GM12878 (cell line): ENCODE measurements around the gene PRX. TPM values are rescaled to one million over a fixed set of nuclear protein-coding genes. Genes with fewer than 3 reads are reported as not detected.

Experiments
- BCLAF1 ChIP-seq: fragments of 450-650 bp; IDR thresholded peaks from 2 replicates; pipeline ENCODE4 v1.6.1; 2017; ENCODE audit warnings: antibody characterized with exemption, mild to moderate bottlenecking, moderate library complexity
- CREB1 ChIP-seq: IDR thresholded peaks from 2 replicates; pipeline ENCODE4 v1.6.1; 2012; ENCODE audit warnings: low read depth, mild to moderate bottlenecking, inconsistent platforms
- CUX1 ChIP-seq: IDR thresholded peaks from 2 replicates; pipeline ENCODE4 v1.6.1; 2012; ENCODE audit warnings: improper control_type of control experiment, low read depth, low read length; ENCODE audit not compliant: insufficient replicate concordance
- KDM1A ChIP-seq: fragments of 200-600 bp; sonication (generic); IDR thresholded peaks from 2 replicates; pipeline ENCODE4 v1.6.1; 2016; ENCODE audit warnings: borderline replicate concordance
- NKRF ChIP-seq: fragments of 450-650 bp; conservative IDR thresholded peaks from 2 replicates; pipeline ENCODE4 v1.6.1; 2017; ENCODE audit warnings: mild to moderate bottlenecking, moderate library complexity
- PAX8 ChIP-seq: fragments of 450-650 bp; IDR thresholded peaks from 2 replicates; pipeline ENCODE4 v1.6.1; 2017; ENCODE audit warnings: mild to moderate bottlenecking, moderate library complexity
- PBX3 ChIP-seq: IDR thresholded peaks from 2 replicates; pipeline ENCODE4 v1.6.1; 2011; ENCODE audit warnings: mild to moderate bottlenecking, low read depth, low read length, moderate library complexity; ENCODE audit not compliant: insufficient replicate concordance
- SIN3A ChIP-seq: IDR thresholded peaks from 2 replicates; pipeline ENCODE4 v1.6.1; 2012; ENCODE audit warnings: low read depth, low read length, improper control_type of control experiment
- SIX5 ChIP-seq: IDR thresholded peaks from 2 replicates; pipeline ENCODE4 v1.6.1; 2011; ENCODE audit warnings: mild to moderate bottlenecking, low read depth, low read length, moderate library complexity; ENCODE audit not compliant: severe bottlenecking
- SMAD1 ChIP-seq: fragments of 450-650 bp; IDR thresholded peaks from 2 replicates; pipeline ENCODE4 v1.6.1; 2018; ENCODE audit warnings: mild to moderate bottlenecking, low read depth; ENCODE audit not compliant: partially characterized antibody
- TAF1 ChIP-seq: IDR thresholded peaks from 2 replicates; pipeline ENCODE4 v1.6.1; 2011; ENCODE audit warnings: mild to moderate bottlenecking, low read depth, low read length, borderline replicate concordance
- TCF12 ChIP-seq: IDR thresholded peaks from 2 replicates; pipeline ENCODE4 v1.6.1; 2011; ENCODE audit warnings: low read depth, mild to moderate bottlenecking, low read length
- YBX1 ChIP-seq: fragments of 450-650 bp; IDR thresholded peaks from 2 replicates; pipeline ENCODE4 v1.6.1; 2016; ENCODE audit warnings: antibody characterized with exemption
- ZSCAN29 ChIP-seq: fragments of 450-650 bp; IDR thresholded peaks from 2 replicates; pipeline ENCODE4 v1.6.1; 2017; ENCODE audit warnings: mild to moderate bottlenecking, moderate library complexity
- polyA plus RNA-seq, 11 experiments: library from polyadenylated mRNA; depleted of rRNA in 4 of 11; unstranded in 6 of 11; stranded (reverse) in 5 of 11; fragments of >200 nt; fragmentation: Nextera tagmentation in 4 of 11; fragmentation: Illumina TruSeq in 1 of 11; extraction: Ambion mirVana in 4 of 11; extraction: Trizol in 1 of 11; gene quantifications; 1 replicate in 1 of 11; 2 replicates in 10 of 11; pipeline versions ENCODE4 v1.2.1 to v1.2.3, GENCODE V29; 2011 to 2016; ENCODE audit warnings: inconsistent platforms in 2 of 11, missing spikeins in 2 of 11, low read depth in 1 of 11
- total RNA-seq, 4 experiments: library from RNA; depleted of rRNA in 3 of 4; stranded (reverse); fragments of >200 nt in 3 of 4; fragmentation: Illumina TruSeq in 1 of 4; extraction: Trizol in 1 of 4; gene quantifications; 2 replicates each; pipeline versions ENCODE4 v1.2.1 to v1.2.3, GENCODE V29; 2013 to 2021

Gene PRX
- total and polyA plus RNA-seq, 10 of the 15 experiments (the other 5 are each of a cell fraction or from before 2014, with no cell fraction given) = 0.02 to 1.4 (median 0.54) TPM; not detected in 1

- TF ChIP-seq BCLAF1 = no peak
- peak; percentile 91 for TF ChIP-seq NKRF
- no peak for TF ChIP-seq ZSCAN29
- TF ChIP-seq SMAD1 = peak; percentile 48
- TF ChIP-seq PAX8 = no peak
- TF ChIP-seq CUX1 = no peak
- TF ChIP-seq CREB1 = peak; percentile 65
- TF ChIP-seq TAF1 = peak; percentile 82
- no peak for TF ChIP-seq KDM1A
- no peak for TF ChIP-seq YBX1
- no peak for TF ChIP-seq SIX5
- 0 out of 2 replicates have a peak, but pooled peaks have one; percentile 32 for TF ChIP-seq SIN3A
- TF ChIP-seq TCF12 = peak; percentile 10; the same call in 1 of the 2 replicates
- TF ChIP-seq PBX3 = no peak
Observed at GRCh38 chr19:40425450-40426287, 12.5 kb upstream of the PRX start, which contains the start of gene SERTAD1 (continued).
